Activated CD4-positive, alpha-beta T cell treated with anti-CD3 and anti-CD28 coated beads, Interleukin-2, amount 10 ng/mL, durations not matched to agents 7 days and 5 days (primary cell): ENCODE data around the gene TENT5C. TPM values are rescaled to one million over a fixed set of nuclear protein-coding genes. Genes with fewer than 3 reads are reported as not detected.
"Not testable (repeated sequence)": the region's sequence is repeated elsewhere in the genome, so short reads cannot be mapped to it uniquely, and the experiment has no call there.

Source experiments
- CTCF ChIA-PET: fragments of 350-600 bp; sonication (Branson Sonifier 250); formaldehyde crosslinking; loops from one replicate; lab custom pipeline; 2021; ENCODE audit warnings: antibody characterized with exemption; lab: Charles Lee
- POLR2A ChIA-PET: fragments of 350-600 bp; sonication (Branson Sonifier 250); formaldehyde crosslinking; loops from one replicate; lab custom pipeline; 2021; ENCODE audit warnings: antibody characterized with exemption; lab: Charles Lee
- DNase-seq: peaks from one replicate; pipeline ENCODE4 v3.0.0-alpha.2; 2020
- H3K27ac Mint-ChIP-seq: one replicate; pipeline ENCODE4 v1.8.0; 2021; ENCODE audit warnings: mild to moderate bottlenecking, moderate library complexity, mixed read lengths
- H3K27me3 Mint-ChIP-seq: one replicate; pipeline ENCODE4 v1.8.0; 2021; ENCODE audit warnings: mixed read lengths
- H3K36me3 Mint-ChIP-seq: one replicate; pipeline ENCODE4 v1.8.0; 2021; ENCODE audit warnings: low read depth, mixed read lengths
- H3K4me1 Mint-ChIP-seq: one replicate; pipeline ENCODE4 v1.8.0; 2021; ENCODE audit warnings: mixed read lengths
- H3K4me3 Mint-ChIP-seq: one replicate; pipeline ENCODE4 v1.8.0; 2021; ENCODE audit warnings: mild to moderate bottlenecking, moderate library complexity, mixed read lengths
- H3K9me3 Mint-ChIP-seq: one replicate; pipeline ENCODE4 v1.8.0; 2021; ENCODE audit warnings: mixed read lengths
- total RNA-seq, 2 experiments: library from RNA; stranded (reverse); gene quantifications; one replicate each; pipeline ENCODE4 v1.2.3, GENCODE V29; 2021

TENT5C gene
- 10 to 100 TPM; 13.3 to 13.7 TPM for total RNA-seq

DNA sequence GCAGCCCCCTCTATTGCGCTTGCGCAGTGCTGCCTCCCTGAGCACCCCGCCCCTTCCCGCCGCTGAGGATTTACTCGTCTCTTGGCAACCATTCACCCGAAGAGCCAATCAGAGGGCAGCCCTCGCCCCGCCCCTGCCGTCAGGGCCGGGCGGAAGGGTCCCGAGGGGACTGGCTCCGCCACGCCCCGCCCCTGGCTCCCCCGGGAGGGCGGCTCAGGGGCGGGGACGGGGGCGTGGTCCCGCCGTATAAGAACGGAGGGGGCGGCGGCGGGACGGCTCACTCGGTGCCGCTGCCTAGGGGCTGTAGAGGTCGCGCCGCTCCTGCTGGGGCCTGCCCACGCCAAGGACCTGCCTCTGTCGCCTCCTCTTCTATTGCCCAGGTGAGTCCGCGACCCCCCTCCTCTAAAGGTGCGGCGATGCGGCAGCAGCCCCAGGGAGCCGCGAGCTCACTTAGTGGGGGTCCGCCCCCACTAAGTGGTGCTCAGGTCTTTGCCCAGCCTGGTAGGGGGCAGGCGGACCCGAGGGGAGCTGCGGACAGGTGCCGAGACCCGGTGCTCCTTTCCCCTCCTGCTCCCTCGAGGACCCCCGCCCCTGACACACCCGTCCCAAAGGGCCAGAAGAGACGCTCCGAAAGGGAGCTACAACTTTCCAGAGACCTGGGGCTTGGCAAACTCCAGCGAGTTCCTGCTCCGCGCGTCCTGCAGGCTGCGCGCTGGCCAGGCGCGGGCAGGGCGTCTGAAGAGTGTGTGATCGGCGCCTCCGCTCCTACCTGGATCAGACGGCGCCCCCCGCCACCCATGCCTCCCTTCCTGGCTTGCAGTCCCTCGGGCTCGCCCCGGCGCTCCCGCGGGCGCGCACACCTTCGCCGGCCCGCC, at the start of gene TENT5C:
Gene TENT5C, plus strand, starts transcription at position 275 of the 875 bp plus-strand sequence. CDS start 16,821 bp downstream, outside the sequence.
- Mint-ChIP-seq H3K27me3 (peaks cover 22% of the 10 kb centered on the region), H3K4me3 (peak within 1 kb of the TSS; percentile 87), H3K9me3 (no peaks in the 10 kb centered on the region), H3K4me1 (peaks cover 50% of the 10 kb centered on the region), H3K27ac (peak within 1 kb of the TSS; percentile 80), H3K36me3 (peaks cover 24% of the 10 kb centered on the region)
- CTCF ChIA-PET: interaction anchor here (0.8 to 2.6 kb wide), 5 partner anchors 12 to 68 kb away, joined by 3 to 9 read pairs (median 3); no protein-coding TSS in a partner anchor
- DNase-seq: peak; percentile 98
- POLR2A ChIA-PET: interaction anchor here (0.7 kb wide), 1 partner anchor 68 kb away, joined by 3 read pairs; no protein-coding TSS in a partner anchor

DNA sequence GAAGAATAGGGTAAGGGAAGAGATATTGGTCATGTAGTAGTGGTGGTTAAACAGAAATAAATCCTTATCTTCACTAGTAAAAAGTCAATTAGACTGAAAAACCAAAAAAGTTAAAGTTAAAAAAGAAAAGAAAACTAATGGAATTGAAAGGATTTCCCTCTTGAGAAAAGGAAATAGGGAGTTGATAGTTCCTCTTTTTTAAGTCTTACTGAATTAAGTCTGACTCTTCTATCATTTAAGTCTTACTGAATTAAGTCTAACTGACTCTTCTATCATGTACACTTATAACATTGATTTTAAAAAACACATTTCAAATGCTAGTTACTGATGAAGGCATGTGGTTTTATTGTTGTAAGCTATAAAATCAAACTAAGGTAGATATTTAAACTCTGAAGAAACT, 49.5 kb upstream of the TENT5C start:
- H3K27me3 Mint-ChIP-seq: peaks cover 26% of the 10 kb centered on the region
- no peak for DNase-seq
- peaks cover 7% of the 10 kb centered on the region for H3K9me3 Mint-ChIP-seq
- H3K36me3 Mint-ChIP-seq: no peaks in the 10 kb centered on the region
- H3K4me3 Mint-ChIP-seq: no peak overlapping the region
- H3K4me1 Mint-ChIP-seq: peaks cover 2% of the 10 kb centered on the region
- CTCF ChIA-PET: no interaction called here
- no peak overlapping the region for H3K27ac Mint-ChIP-seq
- POLR2A ChIA-PET: no interaction called here

DNA sequence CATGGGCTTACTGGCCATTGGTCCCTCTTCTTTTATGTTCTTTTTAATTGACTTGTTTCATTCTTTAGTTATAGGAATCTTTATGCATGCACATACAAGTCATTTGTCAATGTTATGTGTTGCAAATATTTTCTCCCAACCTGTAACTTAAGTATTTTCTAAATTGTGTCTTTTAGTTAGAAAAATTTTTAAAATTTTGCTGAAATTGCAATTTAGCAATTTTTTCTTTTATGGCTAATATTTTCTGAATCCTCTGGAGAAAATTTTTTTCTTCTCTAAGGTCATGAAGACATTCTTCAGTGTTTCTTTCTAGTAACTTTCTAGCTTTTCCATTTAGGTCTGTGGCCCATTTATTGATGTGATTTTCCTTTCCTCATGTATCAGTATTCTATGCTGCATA, 48.9 kb upstream of the TENT5C start:
- Mint-ChIP-seq H3K4me1 (peaks cover 2% of the 10 kb centered on the region), H3K27me3 (peaks cover 26% of the 10 kb centered on the region), H3K36me3 (no peaks in the 10 kb centered on the region), H3K9me3 (peaks cover 7% of the 10 kb centered on the region), H3K27ac (no peak overlapping the region), H3K4me3 (no peak overlapping the region)
- DNase-seq: no peak
- ChIA-PET CTCF (no interaction called here), POLR2A (no interaction called here)

DNA sequence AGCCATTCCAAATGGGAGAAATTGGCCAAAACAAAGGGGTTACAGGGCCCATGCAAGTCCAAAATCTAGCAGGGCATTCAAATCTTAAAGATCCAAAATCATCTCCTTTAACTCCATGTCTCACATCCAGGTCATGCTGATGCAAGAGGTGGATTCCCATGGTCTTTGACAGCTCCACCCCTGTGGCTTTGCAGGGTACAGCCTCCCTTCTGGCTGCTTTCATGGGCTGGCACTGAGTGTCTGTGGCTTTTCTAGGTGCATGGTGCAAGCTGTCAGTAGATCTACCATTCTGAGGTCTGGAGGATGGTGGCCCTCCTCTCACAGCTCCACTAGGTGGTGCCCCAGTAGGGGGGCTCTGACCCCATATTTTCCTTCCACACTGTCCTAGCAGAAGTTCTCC, 47.4 kb upstream of the TENT5C start:
- DNase-seq, POLR2A ChIA-PET, H3K4me1 Mint-ChIP-seq, H3K9me3 Mint-ChIP-seq, H3K4me3 Mint-ChIP-seq, H3K36me3 Mint-ChIP-seq, H3K27ac Mint-ChIP-seq: not testable (repeated sequence)
- CTCF ChIA-PET: interaction anchor here (0.7 kb wide), 1 partner anchor 17 kb away, joined by 3 read pairs; no protein-coding TSS in a partner anchor
- H3K27me3 Mint-ChIP-seq: peaks cover 19% of the 10 kb centered on the region

DNA sequence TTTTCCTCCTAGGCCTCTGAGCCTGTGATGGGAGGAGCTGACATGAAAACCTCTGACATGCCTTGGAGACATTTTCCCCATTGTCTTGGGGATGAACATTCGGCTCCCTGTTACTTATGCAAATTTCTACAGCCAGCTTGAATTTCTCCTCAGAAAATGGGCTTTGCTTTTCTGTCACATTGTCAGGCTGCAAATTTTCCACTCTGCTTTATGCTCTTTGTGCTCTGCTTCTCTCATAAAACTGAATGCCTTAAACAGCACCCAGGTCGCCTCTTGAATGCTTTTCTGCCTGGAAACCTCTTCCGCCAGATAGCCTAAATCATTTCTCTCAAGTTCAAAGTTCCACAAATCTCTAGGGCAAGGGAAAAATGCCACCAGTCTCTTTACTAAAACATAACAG, 46.7 kb upstream of the TENT5C start:
- H3K36me3 Mint-ChIP-seq: no peaks in the 10 kb centered on the region
- no peak for DNase-seq
- peaks cover 19% of the 10 kb centered on the region for H3K27me3 Mint-ChIP-seq
- H3K9me3 Mint-ChIP-seq: peaks cover 7% of the 10 kb centered on the region
- peaks cover 2% of the 10 kb centered on the region for H3K4me1 Mint-ChIP-seq
- POLR2A ChIA-PET: no interaction called here
- H3K27ac Mint-ChIP-seq: no peak overlapping the region
- no peak overlapping the region for H3K4me3 Mint-ChIP-seq
- CTCF ChIA-PET: interaction anchor here (0.7 kb wide), 1 partner anchor 16 kb away, joined by 3 read pairs; no protein-coding TSS in a partner anchor

DNA sequence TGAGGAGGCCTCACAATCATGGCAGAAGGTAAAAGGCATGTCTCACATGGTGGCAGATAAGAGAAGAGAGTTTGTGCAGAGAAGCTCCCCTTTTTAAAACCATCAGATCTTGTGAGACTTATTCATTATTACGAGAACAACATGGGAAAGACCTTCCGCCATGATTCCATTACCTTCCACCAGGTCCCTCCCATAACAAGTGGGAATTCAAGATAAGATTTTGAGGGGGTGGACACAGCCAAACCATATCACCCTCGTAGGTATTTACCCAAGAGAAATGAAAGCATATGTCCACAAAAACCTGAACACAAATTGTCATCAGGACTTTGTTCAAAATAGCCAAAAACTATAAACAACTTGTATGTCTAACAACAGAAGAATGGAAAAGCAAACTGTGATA, 45.9 kb upstream of the TENT5C start:
- no peak for DNase-seq
- Mint-ChIP-seq H3K4me3 (no peak overlapping the region), H3K27ac (no peak overlapping the region), H3K4me1 (peaks cover 3% of the 10 kb centered on the region), H3K36me3 (no peaks in the 10 kb centered on the region), H3K27me3 (peaks cover 17% of the 10 kb centered on the region), H3K9me3 (peaks cover 7% of the 10 kb centered on the region)
- POLR2A ChIA-PET: no interaction called here
- CTCF ChIA-PET: no interaction called here

DNA sequence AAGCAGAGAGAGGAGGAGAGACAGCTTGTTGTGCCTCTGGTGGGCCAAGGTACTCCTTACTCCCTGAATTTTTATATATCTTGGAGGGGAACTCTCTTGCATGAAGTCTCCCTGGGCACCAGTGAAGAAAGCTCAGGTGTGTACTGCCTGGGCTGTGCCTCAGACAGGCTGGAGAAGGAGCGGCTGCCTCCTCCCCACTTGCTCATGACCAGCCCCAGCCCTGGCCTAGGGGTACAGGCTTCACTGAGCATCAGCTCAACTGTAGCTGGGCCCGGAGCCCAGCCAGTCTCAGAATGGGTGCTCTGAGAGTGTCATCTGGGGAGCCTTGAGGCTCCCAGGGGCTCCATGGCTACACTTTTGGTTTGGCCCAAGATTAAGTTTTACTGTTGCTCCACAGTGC, 44.8 kb upstream of the TENT5C start:
- Mint-ChIP-seq H3K27me3 (peaks cover 10% of the 10 kb centered on the region), H3K4me1 (peaks cover 3% of the 10 kb centered on the region), H3K4me3 (no peak overlapping the region), H3K9me3 (peaks cover 7% of the 10 kb centered on the region), H3K36me3 (no peaks in the 10 kb centered on the region), H3K27ac (no peak overlapping the region)
- CTCF ChIA-PET: interaction anchor here (1.1 to 1.9 kb wide), 3 partner anchors 11 to 42 kb away, joined by 3 to 6 read pairs (median 5); no protein-coding TSS in a partner anchor
- POLR2A ChIA-PET: no interaction called here
- no peak for DNase-seq

DNA sequence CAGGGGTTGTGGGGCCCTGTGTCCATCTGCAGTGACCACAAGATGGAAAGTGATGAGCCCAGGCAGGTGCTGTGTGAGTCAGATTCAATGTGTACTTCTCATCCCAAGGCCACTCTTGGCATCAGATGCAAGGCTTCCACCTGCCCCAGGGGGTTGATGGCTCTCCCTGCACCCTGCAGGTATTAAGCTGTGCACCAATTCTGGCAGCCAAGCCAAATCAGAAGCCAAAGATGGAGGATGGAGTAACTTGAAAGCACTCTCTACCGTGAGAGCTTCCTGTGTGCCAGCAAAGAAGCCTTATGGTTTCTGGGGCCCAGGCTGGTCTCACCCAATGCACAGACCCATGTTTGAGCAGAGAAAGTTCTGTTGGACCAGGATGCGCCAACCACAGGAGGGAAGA, 44.3 kb upstream of the TENT5C start:
- H3K4me1 Mint-ChIP-seq: peaks cover 3% of the 10 kb centered on the region
- DNase-seq: no peak
- H3K27ac Mint-ChIP-seq: no peak overlapping the region
- peaks cover 7% of the 10 kb centered on the region for H3K9me3 Mint-ChIP-seq
- no peaks in the 10 kb centered on the region for H3K36me3 Mint-ChIP-seq
- H3K27me3 Mint-ChIP-seq: peaks cover 10% of the 10 kb centered on the region
- POLR2A ChIA-PET: no interaction called here
- H3K4me3 Mint-ChIP-seq: no peak overlapping the region
- CTCF ChIA-PET: interaction anchor here (1.5 to 1.9 kb wide), 2 partner anchors 12 to 41 kb away, joined by 5 to 6 read pairs; no protein-coding TSS in a partner anchor

DNA sequence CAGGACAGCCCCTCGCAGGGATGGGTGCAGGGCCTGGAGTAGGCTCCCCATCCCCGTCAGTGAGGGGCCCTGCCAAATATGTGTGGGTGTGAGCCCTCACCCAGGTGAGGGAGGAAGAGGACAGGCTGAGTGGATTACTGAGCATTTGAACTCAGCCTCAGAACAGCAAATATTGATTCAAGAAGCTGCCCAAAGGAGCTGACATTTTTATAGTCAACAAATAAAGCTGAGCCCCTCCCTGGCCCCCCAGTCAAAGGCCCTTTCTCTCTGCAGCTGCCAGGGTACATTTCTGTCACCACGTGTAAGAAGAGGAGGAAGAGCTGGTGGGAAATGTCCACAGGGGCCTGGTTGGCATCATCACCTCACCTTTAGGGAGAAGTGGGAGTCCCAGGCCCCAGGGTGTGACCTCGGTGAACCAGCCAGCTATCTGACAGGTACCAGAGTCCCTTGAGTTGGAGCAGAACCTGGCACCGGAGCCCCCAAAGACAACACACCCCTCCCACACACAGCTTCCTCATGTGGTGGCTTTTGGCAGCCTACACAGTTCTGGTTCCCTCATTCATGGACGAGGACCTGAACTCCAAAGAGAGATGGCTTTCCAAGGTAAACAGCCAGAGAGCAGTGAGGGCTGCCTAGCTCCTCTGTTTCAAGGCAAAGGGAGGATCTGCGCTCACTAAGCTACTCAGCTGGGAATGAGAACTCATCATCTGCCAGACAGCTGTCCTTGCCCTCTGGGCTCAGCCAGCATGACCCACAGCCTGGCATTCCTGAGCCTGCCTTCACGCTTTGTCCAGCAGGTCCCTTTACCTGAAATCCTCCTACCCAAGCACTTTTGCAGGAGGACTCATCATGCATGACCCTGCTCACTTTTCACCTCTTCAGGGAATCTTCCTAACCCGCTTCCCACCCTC, 43.0 kb upstream of the TENT5C start:
- Mint-ChIP-seq H3K9me3 (peaks cover 7% of the 10 kb centered on the region), H3K4me3 (no peak overlapping the region), H3K27ac (no peak overlapping the region), H3K4me1 (peaks cover 2% of the 10 kb centered on the region), H3K36me3 (no peaks in the 10 kb centered on the region), H3K27me3 (peaks cover under 1% of the 10 kb centered on the region)
- no peak for DNase-seq
- ChIA-PET POLR2A (no interaction called here), CTCF (interaction anchor here (0.9 to 1.5 kb wide), 3 partner anchors 15 to 111 kb away, joined by 3 to 5 read pairs (median 4); no protein-coding TSS in a partner anchor)

DNA sequence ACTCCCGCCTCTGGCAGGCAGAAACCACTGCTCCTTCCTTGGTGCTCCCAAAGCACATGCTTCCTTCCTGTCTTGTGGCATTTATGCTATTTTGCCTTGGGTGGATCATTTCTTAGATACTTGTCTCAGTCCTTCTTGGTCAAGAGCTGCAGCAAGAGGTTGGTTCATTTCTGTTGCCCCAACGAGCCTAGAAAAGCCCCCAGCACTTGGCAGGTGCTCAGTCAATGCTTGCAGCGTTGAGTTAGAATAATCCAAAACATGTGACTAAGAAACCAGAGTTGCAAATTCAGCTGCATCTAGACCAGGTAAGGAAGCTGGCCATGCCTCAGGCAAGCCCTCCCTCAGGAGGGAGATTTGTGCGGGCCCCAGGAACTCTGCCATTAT, 42.4 kb upstream of the TENT5C start:
- peaks cover 7% of the 10 kb centered on the region for H3K9me3 Mint-ChIP-seq

DNA sequence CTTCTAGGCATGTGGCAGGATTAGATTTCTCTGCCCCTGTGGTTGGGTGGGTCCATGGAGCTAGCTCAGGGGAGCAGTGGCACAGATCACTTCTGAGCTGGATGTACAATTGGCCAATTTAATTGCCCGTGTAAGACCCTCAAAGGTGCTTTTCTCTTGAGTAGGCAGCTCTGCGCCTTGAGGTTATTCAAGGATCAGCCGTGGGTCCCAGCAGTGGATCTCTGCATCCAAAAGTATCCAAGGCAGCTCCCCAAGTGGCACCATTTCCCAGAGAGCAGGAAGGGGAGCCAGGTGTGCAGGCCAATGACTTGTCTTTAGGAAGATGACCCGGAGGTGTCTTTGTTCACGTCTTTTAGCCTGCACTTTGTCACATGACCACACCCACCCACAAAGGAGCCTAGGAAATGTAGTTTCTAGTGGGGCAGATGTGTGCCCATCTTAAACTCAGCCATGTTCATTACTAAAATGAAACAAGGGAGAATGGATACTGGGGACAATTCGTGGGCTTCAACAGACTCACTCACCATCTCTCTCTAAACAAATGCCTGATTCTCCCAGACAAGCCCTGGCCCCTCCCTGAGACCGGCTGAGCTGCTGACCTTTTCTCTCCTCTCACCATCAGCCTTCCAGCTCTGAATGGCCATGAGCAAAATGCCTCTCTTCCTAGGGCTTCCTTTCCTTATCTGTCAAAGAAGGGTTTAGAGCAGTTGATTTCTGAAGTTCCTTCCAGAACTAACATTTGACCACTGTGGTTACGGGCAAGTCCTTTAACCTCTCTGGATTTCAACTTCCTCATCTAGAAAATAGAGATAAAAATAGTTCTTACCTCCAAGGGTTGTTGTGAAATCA, 41.4 kb upstream of the TENT5C start:
- ChIA-PET POLR2A (no interaction called here), CTCF (interaction anchor here (0.9 to 1.2 kb wide), 2 partner anchors 16 to 30 kb away, joined by 3 read pairs; no protein-coding TSS in a partner anchor)
- H3K4me3 Mint-ChIP-seq: no peak overlapping the region
- peaks cover 2% of the 10 kb centered on the region for H3K4me1 Mint-ChIP-seq
- H3K27ac Mint-ChIP-seq: no peak overlapping the region
- no peaks in the 10 kb centered on the region for H3K36me3 Mint-ChIP-seq
- H3K27me3 Mint-ChIP-seq: no peaks in the 10 kb centered on the region
- DNase-seq: no peak
- peaks cover 3% of the 10 kb centered on the region for H3K9me3 Mint-ChIP-seq

More for the DNA sequence above, 42.4 kb upstream of the TENT5C start:
- ChIA-PET CTCF (interaction anchor here (0.9 to 1.2 kb wide), 4 partner anchors 14 to 110 kb away, joined by 3 to 4 read pairs (median 3); no protein-coding TSS in a partner anchor), POLR2A (no interaction called here)
- H3K27ac Mint-ChIP-seq: no peak overlapping the region
- H3K36me3 Mint-ChIP-seq: no peaks in the 10 kb centered on the region
- no peak for DNase-seq
- H3K27me3 Mint-ChIP-seq: no peaks in the 10 kb centered on the region
- peaks cover 2% of the 10 kb centered on the region for H3K4me1 Mint-ChIP-seq
- no peak overlapping the region for H3K4me3 Mint-ChIP-seq
